ENCODE measurements around the gene TOMM34. TPM values are rescaled to one million over a fixed set of nuclear protein-coding genes. Genes with fewer than 3 reads are reported as not detected.

TOMM34 gene
- total RNA-seq, 1 donor from 2014 or later: 17.6 TPM

DNA sequence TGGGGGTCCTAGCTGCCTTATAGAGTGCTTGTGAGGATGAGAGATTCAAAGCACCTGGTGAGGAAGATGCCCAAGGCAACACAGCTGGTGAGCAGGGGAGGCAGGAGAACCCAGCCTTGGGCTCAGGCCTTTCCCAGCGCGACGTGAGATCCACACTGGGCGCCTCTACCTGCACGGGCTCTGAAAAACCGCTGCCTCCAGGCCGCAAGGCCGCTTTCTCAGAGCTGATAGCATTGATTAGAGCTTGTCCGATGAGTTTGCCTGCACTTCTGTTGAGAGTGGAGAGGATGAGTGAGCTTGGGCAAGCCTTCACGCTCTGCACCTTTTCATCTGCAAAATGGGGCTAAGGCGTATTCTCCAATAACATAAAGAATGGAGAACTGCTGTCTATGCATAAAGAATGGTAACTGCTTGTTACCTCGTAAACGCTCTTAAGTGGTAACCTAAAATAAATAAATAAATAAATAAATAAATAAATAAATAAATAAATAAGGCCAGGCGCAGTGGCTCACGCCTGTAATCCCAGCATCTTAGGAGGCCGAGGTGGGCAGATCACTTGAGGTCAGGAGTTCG is 49.4 kb downstream of the TOMM34 start:
- FAIRE-seq (no peak), DNase-seq (ENCODE audit: low read depth) (peak; percentile 12)
- Histone ChIP-seq H3K36me3 (ENCODE audit: control insufficient read depth, insufficient read depth, low read length) (peaks cover 10% of the 10 kb centered on the region), H3K4me3 (ENCODE audit: low read depth, low read length) (peak overlapping the region; percentile 68), H3K27me3 (ENCODE audit: control insufficient read depth, insufficient read depth, low read length) (no peaks in the 10 kb centered on the region)
- TF ChIP-seq, protein P1, sequence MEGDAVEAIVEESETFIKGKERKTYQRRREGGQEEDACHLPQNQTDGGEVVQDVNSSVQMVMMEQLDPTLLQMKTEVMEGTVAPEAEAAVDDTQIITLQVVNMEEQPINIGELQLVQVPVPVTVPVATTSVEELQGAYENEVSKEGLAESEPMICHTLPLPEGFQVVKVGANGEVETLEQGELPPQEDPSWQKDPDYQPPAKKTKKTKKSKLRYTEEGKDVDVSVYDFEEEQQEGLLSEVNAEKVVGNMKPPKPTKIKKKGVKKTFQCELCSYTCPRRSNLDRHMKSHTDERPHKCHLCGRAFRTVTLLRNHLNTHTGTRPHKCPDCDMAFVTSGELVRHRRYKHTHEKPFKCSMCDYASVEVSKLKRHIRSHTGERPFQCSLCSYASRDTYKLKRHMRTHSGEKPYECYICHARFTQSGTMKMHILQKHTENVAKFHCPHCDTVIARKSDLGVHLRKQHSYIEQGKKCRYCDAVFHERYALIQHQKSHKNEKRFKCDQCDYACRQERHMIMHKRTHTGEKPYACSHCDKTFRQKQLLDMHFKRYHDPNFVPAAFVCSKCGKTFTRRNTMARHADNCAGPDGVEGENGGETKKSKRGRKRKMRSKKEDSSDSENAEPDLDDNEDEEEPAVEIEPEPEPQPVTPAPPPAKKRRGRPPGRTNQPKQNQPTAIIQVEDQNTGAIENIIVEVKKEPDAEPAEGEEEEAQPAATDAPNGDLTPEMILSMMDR (IDR thresholded peaks at IDR 0.05; ENCODE audit: insufficient read depth, low read length, severe bottlenecking): no peak

DNA sequence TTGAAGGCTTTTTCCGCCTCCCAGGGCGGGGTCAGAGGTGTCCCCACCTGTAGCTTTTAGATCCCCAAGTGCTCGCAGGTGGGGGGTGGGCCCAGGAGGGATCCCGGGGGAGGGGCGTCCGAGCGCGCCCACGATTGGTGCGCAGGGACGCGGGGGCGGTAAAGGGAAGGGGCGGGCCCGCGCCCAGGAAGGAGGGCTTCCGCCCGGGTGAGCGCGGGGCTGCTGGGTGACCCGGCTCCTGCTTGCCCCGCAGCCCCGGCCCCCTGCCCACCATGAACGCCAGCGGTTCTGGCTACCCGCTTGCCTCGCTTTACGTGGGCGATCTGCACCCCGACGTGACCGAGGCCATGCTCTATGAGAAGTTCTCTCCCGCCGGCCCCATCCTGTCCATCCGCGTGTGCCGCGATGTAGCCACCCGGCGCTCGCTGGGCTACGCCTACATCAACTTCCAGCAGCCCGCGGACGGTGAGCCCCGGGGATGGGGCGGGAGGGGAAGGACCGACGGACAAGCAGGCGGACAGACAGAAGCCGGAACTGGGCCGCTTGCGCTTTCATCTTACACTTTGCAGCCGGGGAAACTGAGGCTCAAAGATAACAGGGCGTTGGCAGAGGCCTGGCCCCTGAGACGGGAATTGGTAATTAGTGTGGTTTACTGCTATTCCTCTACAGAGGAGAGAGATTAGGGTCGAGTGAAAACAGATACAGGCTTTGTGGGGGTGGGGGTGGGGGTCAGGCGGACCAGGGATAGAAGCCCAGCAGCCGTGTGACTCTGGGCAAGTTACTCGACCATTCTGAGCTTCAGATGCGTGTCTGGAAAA is 50.1 kb downstream of the TOMM34 start, which contains the start of gene PABPC1L:
Gene PABPC1L (plus strand): TSS at position 189 of the 818 bp plus-strand sequence. CDS start 84 bp downstream, at position 273.
- FAIRE-seq: no peak
- DNase-seq (ENCODE audit: low read depth): peak; percentile 66
- Histone ChIP-seq H3K36me3 (ENCODE audit: control insufficient read depth, insufficient read depth, low read length) (peaks cover 9% of the 10 kb centered on the region), H3K27me3 (ENCODE audit: control insufficient read depth, insufficient read depth, low read length) (no peaks in the 10 kb centered on the region), H3K4me3 (ENCODE audit: low read depth, low read length) (peak within 1 kb of the TSS; percentile 68)
- TF ChIP-seq, protein P1 (IDR thresholded peaks at IDR 0.05; ENCODE audit: insufficient read depth, low read length, severe bottlenecking): no peak

DNA sequence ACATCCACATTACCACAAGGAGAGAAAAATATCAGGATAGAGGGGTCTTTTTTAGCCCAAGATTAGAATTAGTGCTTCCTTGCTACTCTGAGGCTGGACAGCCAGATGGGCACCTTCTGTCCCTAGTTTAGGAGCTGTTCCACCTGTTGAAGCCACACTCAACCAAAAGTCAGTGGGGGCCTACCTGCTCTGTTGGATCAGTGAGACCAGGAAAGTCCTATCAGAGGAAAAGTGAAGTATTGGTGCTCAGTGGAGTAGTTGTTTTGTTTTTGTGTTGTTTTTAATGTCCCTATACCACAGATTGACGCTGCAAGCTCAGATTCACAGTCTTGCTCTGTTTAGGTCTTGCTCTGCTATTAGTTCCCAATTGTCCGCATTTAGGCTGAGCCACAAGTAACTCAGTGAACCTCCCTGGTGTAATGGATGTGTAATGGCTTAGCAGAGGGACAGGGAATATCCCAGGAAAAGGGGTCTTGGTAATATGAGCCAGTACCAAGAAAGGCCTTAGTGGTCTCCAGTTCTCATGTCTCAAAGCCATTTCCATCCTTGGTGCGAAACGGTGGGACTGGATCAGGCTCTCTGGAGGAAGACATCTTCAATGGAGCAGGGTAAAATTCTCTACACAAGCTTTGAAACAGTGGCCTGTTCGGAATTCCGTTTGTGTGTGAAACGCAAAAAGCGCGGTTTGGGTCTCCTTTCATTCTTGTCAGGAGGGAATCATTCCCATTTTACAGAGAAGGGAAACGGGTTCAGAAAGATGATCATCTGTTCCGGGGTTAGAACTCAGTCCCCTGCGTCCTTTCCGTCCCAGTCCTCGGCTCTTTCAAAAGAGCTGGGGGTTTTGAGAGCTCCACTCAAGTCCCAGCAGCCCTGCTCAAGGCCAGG is 51.0 kb downstream of the TOMM34 start:
- H3K36me3 ChIP-seq (ENCODE audit: control insufficient read depth, insufficient read depth, low read length): peaks cover 13% of the 10 kb centered on the region
- TF ChIP-seq, protein P1 (IDR thresholded peaks at IDR 0.05; ENCODE audit: insufficient read depth, low read length, severe bottlenecking): no peak
- H3K27me3 ChIP-seq (ENCODE audit: control insufficient read depth, insufficient read depth, low read length): no peaks in the 10 kb centered on the region
- DNase-seq (ENCODE audit: low read depth) (peak; percentile 12), FAIRE-seq (no peak)
- peak overlapping the region; percentile 68 for H3K4me3 ChIP-seq (ENCODE audit: low read depth, low read length)

DNA sequence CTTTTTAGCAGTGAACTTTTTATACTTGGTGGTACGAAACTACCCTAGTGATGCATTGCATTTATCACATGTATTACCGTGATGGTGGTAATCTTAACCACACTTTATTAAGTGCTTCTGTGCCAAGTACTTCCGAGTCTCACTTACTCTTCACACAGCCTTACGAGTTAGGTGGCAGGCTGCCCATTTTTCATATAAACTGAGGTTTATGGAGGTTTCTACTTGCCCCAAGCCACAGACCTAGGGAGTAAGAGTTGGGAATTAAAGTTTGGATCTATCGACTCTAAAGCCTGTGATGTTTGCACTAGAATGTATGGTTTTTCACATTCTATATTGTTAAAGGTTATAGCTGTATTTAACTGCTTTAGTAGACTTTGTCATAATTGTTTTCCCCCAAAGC is 55.8 kb downstream of the TOMM34 start:
- TF ChIP-seq, protein P1 (IDR thresholded peaks at IDR 0.05; ENCODE audit: insufficient read depth, low read length, severe bottlenecking): no peak
- FAIRE-seq (no peak), DNase-seq (ENCODE audit: low read depth) (no peak)
- Histone ChIP-seq H3K27me3 (ENCODE audit: control insufficient read depth, insufficient read depth, low read length) (no peaks in the 10 kb centered on the region), H3K36me3 (ENCODE audit: control insufficient read depth, insufficient read depth, low read length) (peaks cover 20% of the 10 kb centered on the region), H3K4me3 (ENCODE audit: low read depth, low read length) (no peak overlapping the region)

DNA sequence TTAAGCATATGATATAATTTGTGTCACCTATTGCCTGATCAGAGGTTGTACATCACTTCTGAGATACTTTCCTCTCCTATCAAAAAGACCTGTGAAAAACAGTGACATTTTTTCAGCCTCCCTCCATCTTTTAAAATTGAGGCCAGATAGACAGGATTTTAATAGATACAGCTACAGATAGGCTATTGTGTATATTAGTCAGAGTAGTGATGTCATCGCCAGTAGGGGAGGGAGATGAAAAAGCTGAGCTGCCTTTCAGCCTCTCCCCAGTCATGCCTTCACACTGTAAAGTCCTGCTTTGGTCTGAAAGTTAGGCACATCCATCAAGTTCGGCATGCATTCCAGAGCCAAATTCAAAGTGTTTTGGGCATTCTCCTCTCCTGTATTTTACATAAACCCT is 58.2 kb downstream of the TOMM34 start:
- DNase-seq (ENCODE audit: low read depth) (peak; percentile 46), FAIRE-seq (no peak)
- no peaks in the 10 kb centered on the region for H3K27me3 ChIP-seq (ENCODE audit: control insufficient read depth, insufficient read depth, low read length)
- TF ChIP-seq, protein P1 (IDR thresholded peaks at IDR 0.05; ENCODE audit: insufficient read depth, low read length, severe bottlenecking): no peak
- no peak overlapping the region for H3K4me3 ChIP-seq (ENCODE audit: low read depth, low read length)
- peaks cover 20% of the 10 kb centered on the region for H3K36me3 ChIP-seq (ENCODE audit: control insufficient read depth, insufficient read depth, low read length)

Data from bronchial epithelial cell (primary cell).